B cell (primary cell): ENCODE data around the gene RACK1. TPM values are rescaled to one million over a fixed set of nuclear protein-coding genes. Genes with fewer than 3 reads are reported as not detected.
"Not testable (repeated sequence)": the region's sequence is repeated elsewhere in the genome, so short reads cannot be mapped to it uniquely, and the experiment has no call there.

Source experiments
- ATAC-seq: fragments of 200-7000 bp; cut with Tn5 transposase; one replicate; pipeline ENCODE4 v1.10.0; 2021; ENCODE audit warnings: low read depth, mild to moderate bottlenecking, moderate number of reproducible peaks, moderate library complexity
- CTCF ChIA-PET: fragments of 350-600 bp; sonication (Branson Sonifier 250); formaldehyde crosslinking; loops from one replicate; lab custom pipeline; 2021; ENCODE audit warnings: antibody characterized with exemption, inconsistent platforms; lab: Charles Lee
- POLR2A ChIA-PET: fragments of 350-600 bp; sonication (Branson Sonifier 250); formaldehyde crosslinking; loops from one replicate; lab custom pipeline; 2021; ENCODE audit warnings: antibody characterized with exemption; lab: Charles Lee
- DNase-seq: peaks from one replicate; pipeline ENCODE4 v3.0.0; 2013
- H2AFZ ChIP-seq: 2 replicates; pipeline ENCODE4 v1.6.1; 2012; ENCODE audit warnings: mild to moderate bottlenecking, low read depth, low read length; ENCODE audit not compliant: insufficient read depth, poor library complexity, severe bottlenecking
- H3K27ac ChIP-seq, 2 donors: 1 replicate in 1 of 2; 2 replicates in 1 of 2; pipeline ENCODE4 v1.5.1; 2012 to 2013; ENCODE audit warnings: low read length in 2 of 2, mild to moderate bottlenecking in 2 of 2, moderate library complexity in 1 of 2
- H3K27me3 ChIP-seq, 4 experiments: fragments of 200-600 bp in 1 of 4; sonication (generic) in 1 of 4; replicated peaks in 1 of 4; 1 replicate in 2 of 4; 2 replicates in 2 of 4; pipeline versions ENCODE4 v1.6.1 to v1.7.0; 2013 to 2016; ENCODE audit warnings: low read length in 3 of 4, mild to moderate bottlenecking in 2 of 4, mixed read lengths in 1 of 4, moderate library complexity in 1 of 4; ENCODE audit not compliant: insufficient read depth in 4 of 4, control insufficient read depth in 3 of 4; ENCODE audit errors: control extremely low read depth in 1 of 4
- H3K36me3 ChIP-seq, 2 experiments: replicated peaks in 1 of 2; 1 replicate in 1 of 2; 2 replicates in 1 of 2; pipeline versions ENCODE4 v1.6.1 to v1.7.1; 2013; ENCODE audit warnings: low read length in 1 of 2; ENCODE audit not compliant: insufficient read depth in 2 of 2, control insufficient read depth in 1 of 2; ENCODE audit errors: control extremely low read depth in 1 of 2, extremely low read depth in 1 of 2
- H3K4me1 ChIP-seq, 2 donors: fragments of 200-600 bp in 1 of 2; sonication (generic) in 1 of 2; 1 replicate in 1 of 2; 2 replicates in 1 of 2; pipeline versions ENCODE4 v1.5.1 to v1.6.1; 2013 to 2017; ENCODE audit warnings: low read length in 2 of 2; ENCODE audit not compliant: control insufficient read depth in 2 of 2, insufficient read depth in 2 of 2
- H3K4me2 ChIP-seq: replicated peaks from 2 replicates; pipeline ENCODE3; 2012; ENCODE audit warnings: mild to moderate bottlenecking, low read depth, low read length; ENCODE audit not compliant: poor library complexity, severe bottlenecking
- H3K4me3 ChIP-seq, 5 experiments: fragments of 200-600 bp in 1 of 5; sonication (generic) in 1 of 5; 1 replicate in 3 of 5; 2 replicates in 2 of 5; pipeline versions ENCODE4 v1.5.1 to v1.7.0; 2011 to 2016; ENCODE audit warnings: low read length in 4 of 5, mild to moderate bottlenecking in 4 of 5, low read depth in 2 of 5, control low read depth in 1 of 5, moderate library complexity in 1 of 5; ENCODE audit not compliant: insufficient read depth in 1 of 5; ENCODE audit errors: control extremely low read depth in 1 of 5, extremely low read depth in 1 of 5
- H3K79me2 ChIP-seq: fragments of 200-600 bp; sonication (generic); one replicate; pipeline ENCODE4 v1.6.0; 2016; ENCODE audit warnings: low read length; ENCODE audit not compliant: control insufficient read depth, insufficient read depth
- H3K9ac ChIP-seq: fragments of 200-600 bp; sonication (generic); 2 replicates; pipeline ENCODE4 v1.6.1; 2017; ENCODE audit warnings: mild to moderate bottlenecking, low read length, moderate library complexity
- H3K9me3 ChIP-seq, 3 donors: one replicate each; pipeline versions ENCODE4 v1.6.1 to v1.7.1; 2013; ENCODE audit warnings: low read length in 2 of 3; ENCODE audit not compliant: control insufficient read depth in 2 of 3, insufficient read depth in 1 of 3; ENCODE audit errors: control extremely low read depth in 1 of 3
- H4K20me1 ChIP-seq: 2 replicates; pipeline ENCODE4 v1.6.0; 2012; ENCODE audit warnings: mild to moderate bottlenecking, low read length; ENCODE audit not compliant: insufficient read depth, control insufficient read depth, poor library complexity, severe bottlenecking
- H3K27ac Mint-ChIP-seq: one replicate; pipeline ENCODE4 v1.8.0; 2021; ENCODE audit warnings: mixed read lengths
- H3K27me3 Mint-ChIP-seq: one replicate; pipeline ENCODE4 v1.8.0; 2021; ENCODE audit warnings: mixed read lengths
- H3K4me1 Mint-ChIP-seq: one replicate; pipeline ENCODE4 v1.8.0; 2021; ENCODE audit warnings: mixed read lengths
- H3K4me3 Mint-ChIP-seq: one replicate; pipeline ENCODE4 v1.8.0; 2021; ENCODE audit warnings: mixed read lengths
- H3K9me3 Mint-ChIP-seq: one replicate; pipeline ENCODE4 v1.8.0; 2022; ENCODE audit warnings: mixed read lengths; ENCODE audit not compliant: insufficient read depth
- CTCF ChIP-seq: fragments of 200-600 bp; IDR thresholded peaks from one replicate; pipeline ENCODE4 v1.8.0; 2022; ENCODE audit warnings: antibody characterized with exemption, mild to moderate bottlenecking
- EZH2 ChIP-seq: IDR thresholded peaks from 2 replicates; pipeline ENCODE4 v1.6.1; 2012; ENCODE audit warnings: borderline replicate concordance, low read depth, mild to moderate bottlenecking, moderate library complexity, low read length; ENCODE audit not compliant: insufficient read depth, poor library complexity, severe bottlenecking
- WGBS: methylation state at CpG from one replicate; pipeline ENCODE4 v1.1.5; 2013; ENCODE audit warnings: missing lambda C conversion rate; ENCODE audit not compliant: insufficient coverage; 5-methylcytosine and 5-hydroxymethylcytosine counted together
- intact Hi-C: fragments of 100-400 bp; cut with micrococcal nuclease; formaldehyde crosslinking; loops from one replicate; pipeline ENCODE4 v1.10.0; 2022
- polyA plus RNA-seq: library from polyadenylated mRNA; depleted of rRNA; stranded (reverse); fragments of >200 nt; gene quantifications from 2 replicates; pipeline ENCODE4 v1.2.3, GENCODE V29; 2012
- total RNA-seq, 2 donors: library from RNA; stranded (reverse); fragments of 120-200 nt in 1 of 2; gene quantifications; 1 replicate in 1 of 2; 2 replicates in 1 of 2; pipeline versions ENCODE4 v1.2.3 to v1.2.4, GENCODE V29; 2013 to 2022

Gene RACK1
- total and polyA plus RNA-seq, 2 donors (not counting 1 experiment from before 2014, with no cell fraction given): 2,047 to 4,130 TPM

- H3K27ac ChIP-seq, H3K4me3 Mint-ChIP-seq, H3K9me3 Mint-ChIP-seq, CTCF ChIA-PET, H3K4me2 ChIP-seq, H4K20me1 ChIP-seq, H3K9ac ChIP-seq, ATAC-seq, H3K27ac Mint-ChIP-seq, H3K79me2 ChIP-seq, H3K36me3 ChIP-seq, H3K4me3 ChIP-seq, H2AFZ ChIP-seq, DNase-seq: not testable (repeated sequence)
- H3K27me3 ChIP-seq: peaks cover 0 to 16% (median 8%) of the 10 kb centered on the region in 4 experiments
- Mint-ChIP-seq H3K27me3 (peaks cover 14% of the 10 kb centered on the region), H3K4me1 (peaks cover 34% of the 10 kb centered on the region)
- H3K9me3 ChIP-seq: peaks cover 0 to 18% (median 2%) of the 10 kb centered on the region in 3 donors
- peaks cover 15 to 29% of the 10 kb centered on the region in 2 donors for H3K4me1 ChIP-seq
- POLR2A ChIA-PET: interaction anchor here (3.6 kb wide), 1 partner anchor 18 kb away, joined by 73 read pairs; no protein-coding TSS in a partner anchor
- whole genome bisulfite sequencing: 91% methylated on average over 18 of the region's 24 CpGs
- intact Hi-C loops: loop anchor here (5.0 kb wide), 1 partner anchor 33 kb away; the partner anchor contains the start of gene RACK1
These were observed 34.7 kb downstream of the RACK1 start for GRCh38 chr5:181209006-181209405.

- intact Hi-C loops: loop anchor here (1.0 to 5.0 kb wide), 3 partner anchors 9 to 34 kb away; partner anchors contain the start of gene RACK1
- WGBS: 25% methylated on average over 1 of the region's 3 CpGs
- no peak for TF ChIP-seq EZH2
- TF ChIP-seq CTCF: no peak
- peaks cover 40% of the 10 kb centered on the region for H3K4me1 Mint-ChIP-seq
- ChIA-PET POLR2A (interaction anchor here (0.7 to 3.6 kb wide), 11 partner anchors 9 to 347 kb away, joined by 3 to 73 read pairs (median 6); partner anchors contain the start of genes TRIM41, TRIM52 and ZFP62), CTCF (interaction anchor here (0.9 to 7.9 kb wide), 10 partner anchors 9 to 53 kb away, joined by 3 to 105 read pairs (median 6); partner anchors contain the start of genes TRIM41 and TRIM52)
- DNase-seq: no peak
- H3K4me3 Mint-ChIP-seq: peak overlapping the region; percentile 98
- no peaks in the 10 kb centered on the region for H3K79me2 ChIP-seq
- peaks cover 23 to 35% of the 10 kb centered on the region in 2 donors for H3K4me1 ChIP-seq
- no peak overlapping the region for H3K27ac ChIP-seq
- peaks cover 14% of the 10 kb centered on the region for H3K27me3 Mint-ChIP-seq
- ATAC-seq: no peak
- H3K9me3 Mint-ChIP-seq: no peaks in the 10 kb centered on the region
- H3K27me3 ChIP-seq: peaks cover 0 to 26% (median 11%) of the 10 kb centered on the region in 4 experiments
- peak overlapping the region in 3 of 5 experiments; percentile 54 to 71 (median 68) for H3K4me3 ChIP-seq
- peak overlapping the region; percentile 94 for H3K4me2 ChIP-seq
- H2AFZ ChIP-seq: no peak overlapping the region
- peak overlapping the region; percentile 65 for H3K9ac ChIP-seq
- peak overlapping the region; percentile 95 for H3K27ac Mint-ChIP-seq
- H4K20me1 ChIP-seq: no peaks in the 10 kb centered on the region
- H3K9me3 ChIP-seq: peaks cover 0 to 20% (median 2%) of the 10 kb centered on the region in 3 donors
- H3K36me3 ChIP-seq: no peaks in the 10 kb centered on the region
These were observed 35.8 kb downstream of the RACK1 start for GRCh38 chr5:181207960-181208253.
